NK-92 treated with Interleukin-12 subunit alpha and Interleukin-12 subunit beta, amount 100 ng/mL, for 24 hours (cell line): ENCODE measurements around the gene NAT9.

Source experiments
- DNase-seq: peaks from one replicate; lab custom pipeline; 2025; lab: John Stamatoyannopoulos, UW

Gene NAT9

GRCh38 chr17:74779948-74780400 lies 3.8 kb upstream of the NAT9 start:
- no peak for DNase-seq

GRCh38 chr17:74779501-74779900 lies 3.4 kb upstream of the NAT9 start:
- no peak for DNase-seq

GRCh38 chr17:74778960-74779359 lies 2.8 kb upstream of the NAT9 start:
- no peak for DNase-seq

- no peak for DNase-seq
Observed at GRCh38 chr17:74777901-74778515, 1.9 kb upstream of the NAT9 start.

- no peak for DNase-seq
Observed at GRCh38 chr17:74776990-74777389, 845 bp upstream of the NAT9 start.

GRCh38 chr17:74775409-74776043 lies 619 bp downstream of the NAT9 start:
- no peak for DNase-seq

- DNase-seq = no peak
Observed at GRCh38 chr17:74773871-74774286, 2.3 kb downstream of the NAT9 start.

- no peak for DNase-seq
Observed at GRCh38 chr17:74773414-74773813, 2.7 kb downstream of the NAT9 start.

- no peak for DNase-seq
Observed at GRCh38 chr17:74772053-74772452, 4.1 kb downstream of the NAT9 start.

- DNase-seq = no peak
Observed at GRCh38 chr17:74771319-74771914, 4.7 kb downstream of the NAT9 start.

GRCh38 chr17:74770498-74771318 lies 5.4 kb downstream of the NAT9 start:
- peak; percentile 55 for DNase-seq

GRCh38 chr17:74769856-74770497 lies 6.2 kb downstream of the NAT9 start:
- DNase-seq = no peak

GRCh38 chr17:74769266-74769855 lies 6.8 kb downstream of the NAT9 start:
- no peak for DNase-seq

GRCh38 chr17:74768763-74769114 lies 7.4 kb downstream of the NAT9 start:
- DNase-seq = no peak

- no peak for DNase-seq
Observed at GRCh38 chr17:74768069-74768762, 7.9 kb downstream of the NAT9 start.

- no peak for DNase-seq
Observed at GRCh38 chr17:74767111-74767516, 9.0 kb downstream of the NAT9 start.

- no peak for DNase-seq
Observed at GRCh38 chr17:74766413-74766812, 9.7 kb downstream of the NAT9 start.

- DNase-seq = no peak
Observed at GRCh38 chr17:74764751-74765286, 11.3 kb downstream of the NAT9 start.

GRCh38 chr17:74763565-74764387 lies 12.4 kb downstream of the NAT9 start:
- no peak for DNase-seq

GRCh38 chr17:74761931-74762330 lies 14.2 kb downstream of the NAT9 start:
- no peak for DNase-seq
